ENCODE results near the gene DLG1. TPM values are rescaled to one million over a fixed set of nuclear protein-coding genes. Genes with fewer than 3 reads are reported as not detected.

The DLG1 gene
- total RNA-seq, 1 donor from 2014 or later = 138 TPM

- H3K9ac ChIP-seq = no peak overlapping the region
- no peak overlapping the region for H3K4me3 Mint-ChIP-seq
- no peaks in the 10 kb centered on the region for H3K27me3 ChIP-seq
- H3K4me3 ChIP-seq = no peak overlapping the region
- no peak for DNase-seq (ENCODE audit: low spot score)
- H3K9me3 ChIP-seq (ENCODE audit: low read depth) = no peaks in the 10 kb centered on the region
- peaks cover 4% of the 10 kb centered on the region for H3K9me3 Mint-ChIP-seq
- no peak overlapping the region for H3K27ac ChIP-seq
- peaks cover 4% of the 10 kb centered on the region for H3F3A ChIP-seq (ENCODE audit: low read depth)
- H4K20me1 ChIP-seq (ENCODE audit: low read depth) = peaks cover 66% of the 10 kb centered on the region
- H3K4me2 ChIP-seq = no peak overlapping the region
- H3K4me1 ChIP-seq = no peaks in the 10 kb centered on the region
- TF ChIP-seq CTCF (IDR thresholded peaks at IDR 0.05) (no peak), EZH2 (IDR thresholded peaks at IDR 0.05) (no peak), EZH2phosphoT487 (IDR thresholded peaks at IDR 0.05) (no peak)
- H3K36me3 Mint-ChIP-seq = peaks cover 38% of the 10 kb centered on the region
- H3K27ac Mint-ChIP-seq = no peak overlapping the region
- no peak overlapping the region for H2AFZ ChIP-seq (replicated peaks)
- peaks cover 5% of the 10 kb centered on the region for H3K4me1 Mint-ChIP-seq
- H3K27me3 Mint-ChIP-seq (ENCODE audit: insufficient read depth, low read depth) = no peaks in the 10 kb centered on the region
- peaks cover 100% of the 10 kb centered on the region for H3K79me2 ChIP-seq (ENCODE audit: low read depth)
- H3K36me3 ChIP-seq = no peaks in the 10 kb centered on the region
These were observed 30.1 kb downstream of the DLG1 start for GRCh38 chr3:197268294-197268693.

DNA sequence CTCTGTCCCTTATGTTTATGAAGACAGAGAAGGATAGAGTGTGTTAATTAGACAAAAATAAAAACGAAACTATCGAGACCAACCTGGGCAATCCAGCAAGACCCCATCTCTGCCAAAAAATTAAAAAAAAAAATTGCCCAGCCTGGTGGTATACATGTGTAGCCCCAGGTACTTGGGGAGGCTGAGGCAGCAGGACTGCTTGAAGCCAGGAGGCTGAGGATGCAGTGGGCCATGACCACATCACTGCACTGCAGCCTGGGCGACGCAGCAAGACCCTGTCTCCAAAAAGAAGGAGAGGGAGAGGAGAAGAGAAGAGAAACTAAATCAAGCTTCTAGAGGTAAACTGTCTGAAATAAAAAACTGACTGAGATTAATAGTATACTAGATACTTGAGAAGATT is 32.1 kb downstream of the DLG1 start:
- no peak overlapping the region for H3K4me3 ChIP-seq
- H4K20me1 ChIP-seq (ENCODE audit: low read depth) = peaks cover 48% of the 10 kb centered on the region
- no peak overlapping the region for H3K4me2 ChIP-seq
- no peak for DNase-seq (ENCODE audit: low spot score)
- peaks cover 99% of the 10 kb centered on the region for H3K79me2 ChIP-seq (ENCODE audit: low read depth)
- no peak overlapping the region for H2AFZ ChIP-seq (replicated peaks)
- H3K27ac ChIP-seq = no peak overlapping the region
- H3K9me3 Mint-ChIP-seq = peaks cover 4% of the 10 kb centered on the region
- H3K4me1 ChIP-seq = peaks cover 19% of the 10 kb centered on the region
- no peaks in the 10 kb centered on the region for H3K27me3 Mint-ChIP-seq (ENCODE audit: insufficient read depth, low read depth)
- H3K9me3 ChIP-seq (ENCODE audit: low read depth) = no peaks in the 10 kb centered on the region
- TF ChIP-seq CTCF (IDR thresholded peaks at IDR 0.05) (no peak), EZH2 (IDR thresholded peaks at IDR 0.05) (no peak), EZH2phosphoT487 (IDR thresholded peaks at IDR 0.05) (no peak)
- H3F3A ChIP-seq (ENCODE audit: low read depth) = peaks cover 22% of the 10 kb centered on the region
- H3K36me3 Mint-ChIP-seq = peaks cover 45% of the 10 kb centered on the region
- peaks cover 16% of the 10 kb centered on the region for H3K4me1 Mint-ChIP-seq
- no peak overlapping the region for H3K9ac ChIP-seq
- no peak overlapping the region for H3K27ac Mint-ChIP-seq
- H3K36me3 ChIP-seq = no peaks in the 10 kb centered on the region
- H3K27me3 ChIP-seq = no peaks in the 10 kb centered on the region
- H3K4me3 Mint-ChIP-seq = no peak overlapping the region

- H3K4me1 Mint-ChIP-seq = peaks cover 44% of the 10 kb centered on the region
- Histone ChIP-seq H3K4me2 (peak overlapping the region; percentile 55), H3K9me3 (ENCODE audit: low read depth) (no peaks in the 10 kb centered on the region), H3K4me3 (no peak overlapping the region), H3K27me3 (no peaks in the 10 kb centered on the region), H3K4me1 (peaks cover 52% of the 10 kb centered on the region), H2AFZ (replicated peaks) (no peak overlapping the region), H3K9ac (no peak overlapping the region), H3K27ac (no peak overlapping the region), H3K79me2 (ENCODE audit: low read depth) (peaks cover 99% of the 10 kb centered on the region), H4K20me1 (ENCODE audit: low read depth) (peaks cover 27% of the 10 kb centered on the region), H3K36me3 (no peaks in the 10 kb centered on the region), H3F3A (ENCODE audit: low read depth) (peaks cover 45% of the 10 kb centered on the region)
- peaks cover 4% of the 10 kb centered on the region for H3K9me3 Mint-ChIP-seq
- no peak overlapping the region for H3K4me3 Mint-ChIP-seq
- H3K27me3 Mint-ChIP-seq (ENCODE audit: insufficient read depth, low read depth) = no peaks in the 10 kb centered on the region
- DNase-seq (ENCODE audit: low spot score) = no peak
- peaks cover 33% of the 10 kb centered on the region for H3K36me3 Mint-ChIP-seq
- TF ChIP-seq EZH2 (IDR thresholded peaks at IDR 0.05) (no peak), CTCF (IDR thresholded peaks at IDR 0.05) (no peak)
- no peak overlapping the region for H3K27ac Mint-ChIP-seq
These were observed 35.7 kb downstream of the DLG1 start for GRCh38 chr3:197262709-197263108.

All from neural progenitor cell (in vitro differentiated cells).